SK-N-SH (cell line): ENCODE data around the gene MN1. TPM values are rescaled to one million over a fixed set of nuclear protein-coding genes. Genes with fewer than 3 reads are reported as not detected.

ENCODE experiments used
- CTCF ChIA-PET: fragments of 300-600, 350-600 bp; formaldehyde crosslinking; extraction: SDS; loops from one replicate; lab custom pipeline; 2021; lab: Yijun Ruan, JAX
- POLR2A ChIA-PET: fragments of 350-600 bp; sonication (Branson Sonifier 250); formaldehyde crosslinking; extraction: SDS; loops from one replicate; lab custom pipeline; 2020; ENCODE audit warnings: antibody characterized with exemption, inconsistent platforms; lab: Yijun Ruan, JAX
- DNase-seq: peaks from one replicate; pipeline ENCODE4 v3.0.0; 2012
- H2AFZ ChIP-seq: fragments of 200-600 bp; sonication (generic); 2 replicates; pipeline ENCODE4 v1.8.1; 2016; ENCODE audit warnings: antibody characterized with exemption, mild to moderate bottlenecking, low read depth
- H3F3A ChIP-seq: fragments of 200-600 bp; sonication (generic); replicated peaks from 2 replicates; pipeline ENCODE3; 2016; ENCODE audit warnings: antibody characterized with exemption, mild to moderate bottlenecking; ENCODE audit not compliant: insufficient read depth
- H3K27ac ChIP-seq, 2 experiments: fragments of 200-500 bp in 1 of 2; fragments of 200-600 bp in 1 of 2; sonication (Bioruptor generic) in 1 of 2; sonication (generic), shearing (Covaris generic) in 1 of 2; 2 replicates each; pipeline versions ENCODE4 v1.5.1 to v1.6.1; 2014 to 2016; ENCODE audit warnings: low read depth in 2 of 2, inconsistent platforms in 1 of 2, low read length in 1 of 2, mild to moderate bottlenecking in 1 of 2, mixed read lengths in 1 of 2
- H3K27me3 ChIP-seq: fragments of 200-600 bp; sonication (generic), shearing (Covaris generic); 2 replicates; pipeline ENCODE4 v1.6.1; 2016; ENCODE audit warnings: mixed run types; ENCODE audit not compliant: insufficient read depth
- H3K36me3 ChIP-seq, 2 experiments: fragments of 200-500 bp in 1 of 2; fragments of 200-600 bp in 1 of 2; sonication (Bioruptor generic) in 1 of 2; sonication (generic) in 1 of 2; replicated peaks in 1 of 2; 2 replicates each; pipeline versions ENCODE3 to v1.5.1; 2014 to 2016; ENCODE audit warnings: low read length in 1 of 2, mild to moderate bottlenecking in 1 of 2; ENCODE audit not compliant: insufficient read depth in 2 of 2, control insufficient read depth in 1 of 2
- H3K4me1 ChIP-seq, 2 experiments: fragments of 200-500 bp in 1 of 2; fragments of 200-600 bp in 1 of 2; sonication (Bioruptor generic) in 1 of 2; sonication (generic), shearing (Covaris generic) in 1 of 2; 2 replicates each; pipeline versions ENCODE4 v1.5.1 to v1.6.1; 2014 to 2016; ENCODE audit warnings: low read depth in 1 of 2, low read length in 1 of 2, mixed run types in 1 of 2; ENCODE audit not compliant: insufficient read depth in 2 of 2, control insufficient read depth in 1 of 2
- H3K4me2 ChIP-seq: fragments of 200-600 bp; sonication (generic), shearing (Covaris generic); 2 replicates; pipeline ENCODE4 v1.6.1; 2017; ENCODE audit warnings: mixed run types
- H3K4me3 ChIP-seq, 2 experiments: fragments of 200-500 bp in 1 of 2; fragments of 200-600 bp in 1 of 2; sonication (Bioruptor generic) in 1 of 2; sonication (generic), shearing (Covaris generic) in 1 of 2; 2 replicates each; pipeline versions ENCODE4 v1.5.1 to v1.8.1; 2014 to 2016; ENCODE audit warnings: low read depth in 2 of 2, inconsistent platforms in 1 of 2, low read length in 1 of 2, mild to moderate bottlenecking in 1 of 2, mixed read lengths in 1 of 2, moderate library complexity in 1 of 2
- H3K79me2 ChIP-seq: fragments of 200-600 bp; sonication (generic); 2 replicates; pipeline ENCODE4 v1.8.1; 2017; ENCODE audit warnings: mild to moderate bottlenecking; ENCODE audit not compliant: insufficient read depth
- H3K9ac ChIP-seq: fragments of 200-600 bp; sonication (generic); 2 replicates; pipeline ENCODE4 v1.6.1; 2017; ENCODE audit warnings: mixed run types
- H3K9me2 ChIP-seq: fragments of 200-600 bp; sonication (generic); 2 replicates; pipeline ENCODE4 v1.6.1; 2017; ENCODE audit warnings: mixed run types
- H3K9me3 ChIP-seq: fragments of 200-600 bp; sonication (generic); 2 replicates; pipeline ENCODE4 v1.6.1; 2017; ENCODE audit warnings: mixed run types, mild to moderate bottlenecking, moderate library complexity
- H4K20me1 ChIP-seq: fragments of 200-600 bp; sonication (generic); 2 replicates; pipeline ENCODE4 v1.6.1; 2017; ENCODE audit warnings: mild to moderate bottlenecking, mixed run types; ENCODE audit not compliant: insufficient read depth
- FOXJ3 ChIP-seq: sonication (generic); formaldehyde crosslinking; IDR thresholded peaks from 2 replicates; pipeline ENCODE4 v1.5.1; 2020; ENCODE audit warnings: mild to moderate bottlenecking, missing genetic modification reagents
- FOXM1 ChIP-seq: IDR thresholded peaks from 2 replicates; pipeline ENCODE4 v1.4.0; 2012; ENCODE audit warnings: low read depth, mild to moderate bottlenecking
- GABPA ChIP-seq: IDR thresholded peaks from 2 replicates; pipeline ENCODE4 v1.4.0; 2012; ENCODE audit warnings: low read depth, mild to moderate bottlenecking
- JUND ChIP-seq: IDR thresholded peaks from 2 replicates; pipeline ENCODE4 v1.4.0; 2012
- MEF2A ChIP-seq: IDR thresholded peaks from 2 replicates; pipeline ENCODE4 v1.4.0; 2012; ENCODE audit warnings: low read depth, borderline replicate concordance
- MXI1 ChIP-seq: IDR thresholded peaks from 2 replicates; pipeline ENCODE4 v1.6.1; 2012; ENCODE audit warnings: mild to moderate bottlenecking, low read depth, low read length, improper control_type of control experiment
- NRF1 ChIP-seq: IDR thresholded peaks from 2 replicates; pipeline ENCODE4 v1.6.1; 2012; ENCODE audit warnings: low read depth, mild to moderate bottlenecking, low read length
- POLR2AphosphoS5 ChIP-seq: IDR thresholded peaks from 2 replicates; pipeline ENCODE4 v1.6.1; 2012; ENCODE audit warnings: low read depth, low read length
- RCOR1 ChIP-seq: fragments of 150-350 bp; IDR thresholded peaks from 2 replicates; pipeline ENCODE4 v1.6.1; 2017; ENCODE audit warnings: antibody characterized with exemption, low read length
- SIN3A ChIP-seq: IDR thresholded peaks from 2 replicates; pipeline ENCODE4 v1.6.1; 2012; ENCODE audit warnings: low read depth, mild to moderate bottlenecking, low read length, moderate library complexity, borderline replicate concordance
- SMC3 ChIP-seq: IDR thresholded peaks from 2 replicates; pipeline ENCODE4 v1.6.1; 2012; ENCODE audit warnings: low read depth, low read length, improper control_type of control experiment
- TAF1 ChIP-seq: IDR thresholded peaks from 2 replicates; pipeline ENCODE4 v1.6.1; 2012; ENCODE audit warnings: low read depth, mild to moderate bottlenecking, low read length, moderate library complexity, borderline replicate concordance
- TCF12 ChIP-seq: IDR thresholded peaks from 2 replicates; pipeline ENCODE4 v1.4.0; 2012
- YY1 ChIP-seq: IDR thresholded peaks from 2 replicates; pipeline ENCODE4 v1.4.0; 2012; ENCODE audit warnings: low read depth, mild to moderate bottlenecking
- WGBS: methylation state at CpG from one replicate; pipeline ENCODE4 v1.1.6; 2017; ENCODE audit warnings: low lambda C conversion rate; 5-methylcytosine and 5-hydroxymethylcytosine counted together
- polyA plus RNA-seq, 3 experiments: library from polyadenylated mRNA; depleted of rRNA; stranded (reverse); fragments of >200 nt; gene quantifications; 2 replicates each; pipeline ENCODE4 v1.2.3, GENCODE V29; 2012
- TF ChIP-seq, protein P1 (sequence below): IDR thresholded peaks from 2 replicates; pipeline ENCODE4 v1.4.0; 2012; ENCODE audit warnings: low read depth, borderline replicate concordance
- TF ChIP-seq, protein P2 (sequence below): fragments of 200-600 bp; sonication (generic); IDR thresholded peaks from 2 replicates; pipeline ENCODE4 v1.6.1; 2017; ENCODE audit warnings: antibody characterized with exemption, mild to moderate bottlenecking, moderate library complexity
- TF ChIP-seq, protein P3 (sequence below): fragments of 150-350 bp; IDR thresholded peaks from 2 replicates; pipeline ENCODE4 v1.6.1; 2017; ENCODE audit warnings: antibody characterized with exemption, low read length, low read depth, borderline replicate concordance
- TF ChIP-seq, protein P4 (sequence below): fragments of 150-350 bp; IDR thresholded peaks from 2 replicates; pipeline ENCODE4 v1.6.1; 2016; ENCODE audit warnings: mild to moderate bottlenecking, low read depth, low read length

The MN1 gene
- polyA plus RNA-seq, 1 of the 3 experiments (the other 2 are of a cell fraction) = 0.20 TPM

DNA sequence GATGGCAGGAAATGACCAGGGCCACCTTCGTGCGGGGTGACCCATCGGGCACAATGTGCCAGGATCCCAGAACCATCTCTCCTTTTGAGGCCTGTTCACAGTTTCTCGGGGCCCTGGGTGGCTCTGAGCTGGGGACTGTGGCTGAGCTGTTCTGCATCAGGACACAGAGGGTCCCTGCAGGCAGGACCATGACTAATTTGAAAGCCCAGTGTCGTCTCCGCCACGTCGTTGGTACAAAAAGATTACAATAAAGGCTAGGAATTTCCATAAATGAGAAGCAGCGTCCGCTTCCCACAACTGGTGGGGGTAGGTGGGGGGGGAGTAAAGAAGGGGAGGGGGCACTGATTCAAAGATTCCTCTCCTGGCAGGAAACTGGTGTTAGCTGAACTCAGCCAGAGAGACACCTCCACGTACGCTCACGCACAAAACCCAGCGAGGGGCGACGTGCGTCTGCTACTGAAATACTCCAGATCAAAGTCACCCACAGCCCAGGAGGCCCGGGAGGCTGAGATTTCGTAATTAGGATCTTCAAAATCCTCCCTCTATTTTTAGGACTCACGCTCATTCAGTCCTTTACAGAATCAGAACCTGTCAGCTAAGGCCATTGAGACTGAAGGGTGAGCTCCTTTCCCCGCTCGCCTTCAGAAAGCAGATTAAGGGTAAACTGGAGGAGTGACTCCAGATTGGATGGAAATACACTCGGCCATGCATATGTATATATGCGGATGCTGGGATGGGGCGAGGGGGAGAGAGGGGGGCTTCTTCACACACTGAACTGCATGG lies 11.0 kb downstream of the MN1 start:
- 85% methylated on average over 22 of the region's 25 CpGs for WGBS
- Histone ChIP-seq H3K4me3 (no peak overlapping the region), H4K20me1 (no peaks in the 10 kb centered on the region), H3K36me3 (no peaks in the 10 kb centered on the region), H3K9me2 (no peaks in the 10 kb centered on the region), H3K9me3 (no peaks in the 10 kb centered on the region), H2AFZ (no peak overlapping the region), H3K4me2 (no peak overlapping the region), H3K4me1 (peaks cover 0 to 2% of the 10 kb centered on the region in 2 experiments; a peak in 1 of 4 replicates), H3K9ac (no peak overlapping the region), H3F3A (no peaks in the 10 kb centered on the region), H3K27ac (no peak overlapping the region), H3K79me2 (no peaks in the 10 kb centered on the region), H3K27me3 (no peaks in the 10 kb centered on the region)
- no peak for DNase-seq
- POLR2A ChIA-PET = no interaction called here
- CTCF ChIA-PET = no interaction called here
- TF ChIP-seq GABPA = no peak
- TF ChIP-seq NRF1 = no peak
- no peak for TF ChIP-seq FOXM1
- TF ChIP-seq POLR2AphosphoS5 = no peak
- no peak for TF ChIP-seq SIN3A
- TF ChIP-seq, protein P1, sequence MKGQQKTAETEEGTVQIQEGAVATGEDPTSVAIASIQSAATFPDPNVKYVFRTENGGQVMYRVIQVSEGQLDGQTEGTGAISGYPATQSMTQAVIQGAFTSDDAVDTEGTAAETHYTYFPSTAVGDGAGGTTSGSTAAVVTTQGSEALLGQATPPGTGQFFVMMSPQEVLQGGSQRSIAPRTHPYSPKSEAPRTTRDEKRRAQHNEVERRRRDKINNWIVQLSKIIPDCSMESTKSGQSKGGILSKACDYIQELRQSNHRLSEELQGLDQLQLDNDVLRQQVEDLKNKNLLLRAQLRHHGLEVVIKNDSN = no peak
- no peak for TF ChIP-seq FOXJ3 (CRISPR knock-in tag)
- TF ChIP-seq, protein P2, sequence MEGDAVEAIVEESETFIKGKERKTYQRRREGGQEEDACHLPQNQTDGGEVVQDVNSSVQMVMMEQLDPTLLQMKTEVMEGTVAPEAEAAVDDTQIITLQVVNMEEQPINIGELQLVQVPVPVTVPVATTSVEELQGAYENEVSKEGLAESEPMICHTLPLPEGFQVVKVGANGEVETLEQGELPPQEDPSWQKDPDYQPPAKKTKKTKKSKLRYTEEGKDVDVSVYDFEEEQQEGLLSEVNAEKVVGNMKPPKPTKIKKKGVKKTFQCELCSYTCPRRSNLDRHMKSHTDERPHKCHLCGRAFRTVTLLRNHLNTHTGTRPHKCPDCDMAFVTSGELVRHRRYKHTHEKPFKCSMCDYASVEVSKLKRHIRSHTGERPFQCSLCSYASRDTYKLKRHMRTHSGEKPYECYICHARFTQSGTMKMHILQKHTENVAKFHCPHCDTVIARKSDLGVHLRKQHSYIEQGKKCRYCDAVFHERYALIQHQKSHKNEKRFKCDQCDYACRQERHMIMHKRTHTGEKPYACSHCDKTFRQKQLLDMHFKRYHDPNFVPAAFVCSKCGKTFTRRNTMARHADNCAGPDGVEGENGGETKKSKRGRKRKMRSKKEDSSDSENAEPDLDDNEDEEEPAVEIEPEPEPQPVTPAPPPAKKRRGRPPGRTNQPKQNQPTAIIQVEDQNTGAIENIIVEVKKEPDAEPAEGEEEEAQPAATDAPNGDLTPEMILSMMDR = no peak
- TF ChIP-seq MXI1 = no peak
- TF ChIP-seq TAF1 = no peak
- no peak for TF ChIP-seq JUND
- no peak for TF ChIP-seq SMC3

DNA sequence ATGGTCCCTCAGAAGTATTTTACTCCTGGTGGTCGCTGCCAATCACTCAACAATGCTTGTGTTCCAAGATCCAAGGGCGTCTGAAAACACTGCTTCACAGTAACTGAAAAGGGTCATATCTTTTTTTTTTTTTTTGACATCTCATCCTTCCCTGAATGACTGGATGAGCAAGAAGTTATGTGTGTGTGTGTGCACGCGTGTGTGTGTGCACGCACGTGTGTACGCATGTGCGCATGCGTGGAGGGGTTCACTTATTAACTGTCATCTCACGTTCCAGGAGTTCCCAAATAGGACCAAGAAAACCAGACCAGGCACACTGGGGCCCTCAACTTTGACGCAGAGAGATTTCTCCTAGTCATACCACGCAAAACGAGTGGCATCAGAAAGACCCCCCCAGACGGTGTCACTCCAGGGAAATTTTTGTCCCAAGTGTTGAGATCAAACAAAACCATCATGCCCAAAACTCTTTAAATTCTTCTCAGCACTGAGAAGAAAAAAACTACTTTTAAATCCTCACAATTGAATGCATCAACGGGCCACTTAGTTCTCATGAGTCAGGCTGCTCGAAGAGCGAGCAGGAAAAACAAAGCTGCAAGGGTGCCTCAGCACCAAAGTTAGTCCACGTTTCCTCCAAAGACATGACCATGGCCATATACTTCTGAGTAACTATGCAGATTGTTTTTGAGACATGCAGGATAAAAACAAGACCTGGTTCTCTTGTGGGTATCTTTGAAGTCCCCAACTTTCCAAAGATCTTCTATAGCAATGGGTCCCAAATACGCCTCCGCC lies 12.9 kb downstream of the MN1 start:
- TF ChIP-seq POLR2AphosphoS5 (no peak), YY1 (no peak), JUND (no peak), RCOR1 (no peak), GABPA (no peak), FOXM1 (no peak), SIN3A (no peak), MEF2A (no peak), TCF12 (no peak)
- TF ChIP-seq, protein P3, sequence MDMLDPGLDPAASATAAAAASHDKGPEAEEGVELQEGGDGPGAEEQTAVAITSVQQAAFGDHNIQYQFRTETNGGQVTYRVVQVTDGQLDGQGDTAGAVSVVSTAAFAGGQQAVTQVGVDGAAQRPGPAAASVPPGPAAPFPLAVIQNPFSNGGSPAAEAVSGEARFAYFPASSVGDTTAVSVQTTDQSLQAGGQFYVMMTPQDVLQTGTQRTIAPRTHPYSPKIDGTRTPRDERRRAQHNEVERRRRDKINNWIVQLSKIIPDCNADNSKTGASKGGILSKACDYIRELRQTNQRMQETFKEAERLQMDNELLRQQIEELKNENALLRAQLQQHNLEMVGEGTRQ = no peak
- TF ChIP-seq, protein P4, sequence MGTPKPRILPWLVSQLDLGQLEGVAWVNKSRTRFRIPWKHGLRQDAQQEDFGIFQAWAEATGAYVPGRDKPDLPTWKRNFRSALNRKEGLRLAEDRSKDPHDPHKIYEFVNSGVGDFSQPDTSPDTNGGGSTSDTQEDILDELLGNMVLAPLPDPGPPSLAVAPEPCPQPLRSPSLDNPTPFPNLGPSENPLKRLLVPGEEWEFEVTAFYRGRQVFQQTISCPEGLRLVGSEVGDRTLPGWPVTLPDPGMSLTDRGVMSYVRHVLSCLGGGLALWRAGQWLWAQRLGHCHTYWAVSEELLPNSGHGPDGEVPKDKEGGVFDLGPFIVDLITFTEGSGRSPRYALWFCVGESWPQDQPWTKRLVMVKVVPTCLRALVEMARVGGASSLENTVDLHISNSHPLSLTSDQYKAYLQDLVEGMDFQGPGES = no peak
- H3K79me2 ChIP-seq = no peaks in the 10 kb centered on the region
- no peak overlapping the region for H3K4me3 ChIP-seq
- H3K27me3 ChIP-seq = no peaks in the 10 kb centered on the region
- WGBS = 73% methylated on average over 20 of the region's 20 CpGs
- H3K4me2 ChIP-seq = no peak overlapping the region
- no peaks in the 10 kb centered on the region for H3K36me3 ChIP-seq
- POLR2A ChIA-PET = no interaction called here
- DNase-seq = no peak
- H3K27ac ChIP-seq = no peak overlapping the region
- no peak overlapping the region for H2AFZ ChIP-seq
- no peak overlapping the region for H3K9ac ChIP-seq
- CTCF ChIA-PET = no interaction called here
- no peaks in the 10 kb centered on the region for H3K9me3 ChIP-seq
- H4K20me1 ChIP-seq = no peaks in the 10 kb centered on the region
- H3F3A ChIP-seq = no peaks in the 10 kb centered on the region
- H3K4me1 ChIP-seq = no peaks in the 10 kb centered on the region
- no peaks in the 10 kb centered on the region for H3K9me2 ChIP-seq
